ENCODE results near the gene MRPS30. TPM values are rescaled to one million over a fixed set of nuclear protein-coding genes. Genes with fewer than 3 reads are reported as not detected.
A peak's percentile ranks its signal among the peaks of the same experiment; 100 is the strongest.

Gene MRPS30
- total and polyA plus RNA-seq, 2 experiments from 2014 or later = 86.1 to 156 TPM

GRCh38 chr5:44806608-44807007 lies 2.1 kb upstream of the MRPS30 start:
- peaks cover 5% of the 10 kb centered on the region; the same call in 1 of the 2 replicates for H4K20me1 ChIP-seq (replicated peaks; ENCODE audit: insufficient read depth)
- no peak for DNase-seq (ENCODE audit: low spot score)
- no peak overlapping the region for H3K4me3 ChIP-seq
- H3K4me1 ChIP-seq (ENCODE audit: insufficient read depth) = 0 out of 2 replicates have a peak, but pooled peaks cover 3% of the 10 kb centered on the region
- no peak overlapping the region for H3K27ac Mint-ChIP-seq
- no peak overlapping the region for H2AFZ ChIP-seq
- peaks cover 21% of the 10 kb centered on the region for H3K4me1 Mint-ChIP-seq
- TF ChIP-seq NANOG (IDR thresholded peaks at IDR 0.05; ENCODE audit: borderline replicate concordance) = no peak
- no peak for TF ChIP-seq EZH2 (IDR thresholded peaks at IDR 0.05; ENCODE audit: low read depth, unreplicated experiment)
- TF ChIP-seq ZNF462 (CRISPR knock-in tag; IDR thresholded peaks at IDR 0.05) = no peak
- no peak for TF ChIP-seq STAT1 (IDR thresholded peaks at IDR 0.05; ENCODE audit: unreplicated experiment)
- no peak for TF ChIP-seq JUNB (IDR thresholded peaks at IDR 0.05; ENCODE audit: unreplicated experiment)
- no peak for TF ChIP-seq ZNF114 (CRISPR knock-in tag; IDR thresholded peaks at IDR 0.05)
- no peak for TF ChIP-seq POLR2AphosphoS5 (IDR thresholded peaks at IDR 0.05; ENCODE audit: low read depth)
- TF ChIP-seq ZNF331 (CRISPR knock-in tag; IDR thresholded peaks at IDR 0.05; ENCODE audit: low read depth) = no peak
- no peak for TF ChIP-seq REST (IDR thresholded peaks at IDR 0.05; ENCODE audit: unreplicated experiment)
- no peak for TF ChIP-seq ETS1 (IDR thresholded peaks at IDR 0.05)
- no peak for TF ChIP-seq CTCF (conservative IDR thresholded peaks at IDR 0.05; ENCODE audit: low read depth in 2 of 2)
- TF ChIP-seq CREB1 (CRISPR knock-in tag; IDR thresholded peaks at IDR 0.05; ENCODE audit: low read depth) = no peak
- TF ChIP-seq EZH2phosphoT487 (IDR thresholded peaks at IDR 0.05; ENCODE audit: unreplicated experiment) = no peak
- H3K36me3 Mint-ChIP-seq (ENCODE audit: low read depth) = peaks cover 16% of the 10 kb centered on the region
- 0 out of 2 replicates have a peak overlapping the region, but pooled peaks have one; percentile 13 for H3K4me2 ChIP-seq
- no peaks in the 10 kb centered on the region for H3K27me3 ChIP-seq (ENCODE audit: insufficient read depth)
- H3F3A ChIP-seq (replicated peaks; ENCODE audit: low read depth) = no peaks in the 10 kb centered on the region
- H3K79me2 ChIP-seq (replicated peaks; ENCODE audit: insufficient read depth) = peaks cover 27% of the 10 kb centered on the region
- no peaks in the 10 kb centered on the region for H3K9me2 ChIP-seq (ENCODE audit: insufficient read depth)
- peaks cover 8% of the 10 kb centered on the region for H3K27me3 Mint-ChIP-seq (ENCODE audit: insufficient read depth, low read depth, poor library complexity)
- no peak overlapping the region for H3K27ac ChIP-seq (ENCODE audit: low read depth)
- peaks cover 8% of the 10 kb centered on the region; the same call in 1 of the 2 replicates for H3K36me3 ChIP-seq (ENCODE audit: insufficient read depth)
- no peak for ATAC-seq
- H3K4me3 Mint-ChIP-seq = no peak overlapping the region
- no peaks in the 10 kb centered on the region for H3K9me3 Mint-ChIP-seq
